ENCODE results near the gene RNF128. TPM values are rescaled to one million over a fixed set of nuclear protein-coding genes. Genes with fewer than 3 reads are reported as not detected.

RNF128 gene
- total and polyA plus RNA-seq, 2 of the 13 experiments (the other 11 are each of a cell fraction or from before 2014, with no cell fraction given) = 18.5 to 43.5 TPM

DNA sequence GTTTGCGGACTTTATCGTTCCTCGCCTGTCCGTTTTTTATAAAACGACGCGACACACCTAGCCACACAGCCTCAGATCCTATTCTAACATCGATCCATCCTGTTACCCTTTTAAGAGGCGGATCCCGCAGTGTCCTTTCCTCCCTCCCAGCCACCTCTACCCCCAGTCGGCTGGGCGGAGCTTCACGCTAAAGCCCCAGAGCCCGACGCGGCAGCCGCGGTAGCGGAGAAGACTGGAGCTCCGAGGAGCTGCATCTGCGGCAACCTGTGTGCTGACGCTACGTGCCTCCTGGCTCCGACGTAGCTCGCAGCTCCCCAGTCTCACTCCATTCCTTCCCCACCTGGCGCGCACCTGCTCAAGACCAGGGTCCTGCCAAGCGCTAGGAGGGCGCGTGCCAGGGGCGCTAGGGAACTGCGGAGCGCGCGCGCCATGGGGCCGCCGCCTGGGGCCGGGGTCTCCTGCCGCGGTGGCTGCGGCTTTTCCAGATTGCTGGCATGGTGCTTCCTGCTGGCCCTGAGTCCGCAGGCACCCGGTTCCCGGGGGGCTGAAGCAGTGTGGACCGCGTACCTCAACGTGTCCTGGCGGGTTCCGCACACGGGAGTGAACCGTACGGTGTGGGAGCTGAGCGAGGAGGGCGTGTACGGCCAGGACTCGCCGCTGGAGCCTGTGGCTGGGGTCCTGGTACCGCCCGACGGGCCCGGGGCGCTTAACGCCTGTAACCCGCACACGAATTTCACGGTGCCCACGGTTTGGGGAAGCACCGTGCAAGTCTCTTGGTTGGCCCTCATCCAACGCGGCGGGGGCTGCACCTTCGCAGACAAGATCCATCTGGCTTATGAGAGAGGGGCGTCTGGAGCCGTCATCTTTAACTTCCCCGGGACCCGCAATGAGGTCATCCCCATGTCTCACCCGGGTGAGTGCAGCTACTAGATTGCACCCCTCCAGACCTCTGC lies at the start of gene RNF128 (continued):
- TF ChIP-seq ZBTB44 (CRISPR knock-in tag; IDR thresholded peaks at IDR 0.05) (no peak), RBM22 (optimal IDR thresholded peaks at IDR 0.05; ENCODE audit: low read length) (no peak), ZNF75D (CRISPR knock-in tag; IDR thresholded peaks at IDR 0.05; ENCODE audit: borderline replicate concordance) (no peak), PAWR (CRISPR knock-in tag; IDR thresholded peaks at IDR 0.05; ENCODE audit: borderline replicate concordance) (no peak), ZNF724P (CRISPR knock-in tag; IDR thresholded peaks at IDR 0.05; ENCODE audit: borderline replicate concordance) (no peak), RELA (CRISPR knock-in tag; IDR thresholded peaks at IDR 0.05) (no peak), FOXP1 (IDR thresholded peaks at IDR 0.05) (no peak), FOXP1 (CRISPR knock-in tag; IDR thresholded peaks at IDR 0.05) (no peak), SSRP1 (CRISPR knock-in tag; IDR thresholded peaks at IDR 0.05) (no peak), ISL2 (CRISPR knock-in tag; IDR thresholded peaks at IDR 0.05) (peak; percentile 39; the same call in 1 of the 2 replicates), TP53 (CRISPR knock-in tag; conservative IDR thresholded peaks at IDR 0.05) (no peak), FOXA1 (IDR thresholded peaks at IDR 0.05) (no peak), FOXA1 (CRISPR knock-in tag; IDR thresholded peaks at IDR 0.05) (0 out of 2 replicates have a peak, but pooled peaks have one; percentile 3), CBX1 (IDR thresholded peaks at IDR 0.05; ENCODE audit: low read depth) (no peak), U2AF2 (IDR thresholded peaks at IDR 0.05; ENCODE audit: low read depth, low read length) (no peak), SRY (CRISPR knock-in tag; IDR thresholded peaks at IDR 0.05) (no peak), GABPB1 (CRISPR knock-in tag; IDR thresholded peaks at IDR 0.05) (peak; percentile 54; the same call in 1 of the 2 replicates), ZMAT5 (CRISPR knock-in tag; IDR thresholded peaks at IDR 0.05; ENCODE audit: borderline replicate concordance, low read depth) (no peak), SOX5 (CRISPR knock-in tag; IDR thresholded peaks at IDR 0.05; ENCODE audit: borderline replicate concordance) (no peak; the same call in 1 of the 2 replicates)
- TF ChIP-seq, protein P1, sequence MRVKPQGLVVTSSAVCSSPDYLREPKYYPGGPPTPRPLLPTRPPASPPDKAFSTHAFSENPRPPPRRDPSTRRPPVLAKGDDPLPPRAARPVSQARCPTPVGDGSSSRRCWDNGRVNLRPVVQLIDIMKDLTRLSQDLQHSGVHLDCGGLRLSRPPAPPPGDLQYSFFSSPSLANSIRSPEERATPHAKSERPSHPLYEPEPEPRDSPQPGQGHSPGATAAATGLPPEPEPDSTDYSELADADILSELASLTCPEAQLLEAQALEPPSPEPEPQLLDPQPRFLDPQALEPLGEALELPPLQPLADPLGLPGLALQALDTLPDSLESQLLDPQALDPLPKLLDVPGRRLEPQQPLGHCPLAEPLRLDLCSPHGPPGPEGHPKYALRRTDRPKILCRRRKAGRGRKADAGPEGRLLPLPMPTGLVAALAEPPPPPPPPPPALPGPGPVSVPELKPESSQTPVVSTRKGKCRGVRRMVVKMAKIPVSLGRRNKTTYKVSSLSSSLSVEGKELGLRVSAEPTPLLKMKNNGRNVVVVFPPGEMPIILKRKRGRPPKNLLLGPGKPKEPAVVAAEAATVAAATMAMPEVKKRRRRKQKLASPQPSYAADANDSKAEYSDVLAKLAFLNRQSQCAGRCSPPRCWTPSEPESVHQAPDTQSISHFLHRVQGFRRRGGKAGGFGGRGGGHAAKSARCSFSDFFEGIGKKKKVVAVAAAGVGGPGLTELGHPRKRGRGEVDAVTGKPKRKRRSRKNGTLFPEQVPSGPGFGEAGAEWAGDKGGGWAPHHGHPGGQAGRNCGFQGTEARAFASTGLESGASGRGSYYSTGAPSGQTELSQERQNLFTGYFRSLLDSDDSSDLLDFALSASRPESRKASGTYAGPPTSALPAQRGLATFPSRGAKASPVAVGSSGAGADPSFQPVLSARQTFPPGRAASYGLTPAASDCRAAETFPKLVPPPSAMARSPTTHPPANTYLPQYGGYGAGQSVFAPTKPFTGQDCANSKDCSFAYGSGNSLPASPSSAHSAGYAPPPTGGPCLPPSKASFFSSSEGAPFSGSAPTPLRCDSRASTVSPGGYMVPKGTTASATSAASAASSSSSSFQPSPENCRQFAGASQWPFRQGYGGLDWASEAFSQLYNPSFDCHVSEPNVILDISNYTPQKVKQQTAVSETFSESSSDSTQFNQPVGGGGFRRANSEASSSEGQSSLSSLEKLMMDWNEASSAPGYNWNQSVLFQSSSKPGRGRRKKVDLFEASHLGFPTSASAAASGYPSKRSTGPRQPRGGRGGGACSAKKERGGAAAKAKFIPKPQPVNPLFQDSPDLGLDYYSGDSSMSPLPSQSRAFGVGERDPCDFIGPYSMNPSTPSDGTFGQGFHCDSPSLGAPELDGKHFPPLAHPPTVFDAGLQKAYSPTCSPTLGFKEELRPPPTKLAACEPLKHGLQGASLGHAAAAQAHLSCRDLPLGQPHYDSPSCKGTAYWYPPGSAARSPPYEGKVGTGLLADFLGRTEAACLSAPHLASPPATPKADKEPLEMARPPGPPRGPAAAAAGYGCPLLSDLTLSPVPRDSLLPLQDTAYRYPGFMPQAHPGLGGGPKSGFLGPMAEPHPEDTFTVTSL (CRISPR knock-in tag; IDR thresholded peaks at IDR 0.05; ENCODE audit: borderline replicate concordance) = no peak; the same call in 1 of the 2 replicates
- TF ChIP-seq, protein P2, sequence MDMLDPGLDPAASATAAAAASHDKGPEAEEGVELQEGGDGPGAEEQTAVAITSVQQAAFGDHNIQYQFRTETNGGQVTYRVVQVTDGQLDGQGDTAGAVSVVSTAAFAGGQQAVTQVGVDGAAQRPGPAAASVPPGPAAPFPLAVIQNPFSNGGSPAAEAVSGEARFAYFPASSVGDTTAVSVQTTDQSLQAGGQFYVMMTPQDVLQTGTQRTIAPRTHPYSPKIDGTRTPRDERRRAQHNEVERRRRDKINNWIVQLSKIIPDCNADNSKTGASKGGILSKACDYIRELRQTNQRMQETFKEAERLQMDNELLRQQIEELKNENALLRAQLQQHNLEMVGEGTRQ (IDR thresholded peaks at IDR 0.05; ENCODE audit: low read depth, low read length) = no peak
- TF ChIP-seq, protein P2 (CRISPR knock-in tag; IDR thresholded peaks at IDR 0.05; ENCODE audit: borderline replicate concordance) = no peak

All from HepG2 (cell line).